ENCODE data around the gene AP5Z1. TPM values are rescaled to one million over a fixed set of nuclear protein-coding genes. Genes with fewer than 3 reads are reported as not detected.
A peak's percentile ranks its signal among the peaks of the same experiment; 100 is the strongest.

Gene AP5Z1
- total RNA-seq, 1 donor from 2014 or later, result 111 TPM

DNA sequence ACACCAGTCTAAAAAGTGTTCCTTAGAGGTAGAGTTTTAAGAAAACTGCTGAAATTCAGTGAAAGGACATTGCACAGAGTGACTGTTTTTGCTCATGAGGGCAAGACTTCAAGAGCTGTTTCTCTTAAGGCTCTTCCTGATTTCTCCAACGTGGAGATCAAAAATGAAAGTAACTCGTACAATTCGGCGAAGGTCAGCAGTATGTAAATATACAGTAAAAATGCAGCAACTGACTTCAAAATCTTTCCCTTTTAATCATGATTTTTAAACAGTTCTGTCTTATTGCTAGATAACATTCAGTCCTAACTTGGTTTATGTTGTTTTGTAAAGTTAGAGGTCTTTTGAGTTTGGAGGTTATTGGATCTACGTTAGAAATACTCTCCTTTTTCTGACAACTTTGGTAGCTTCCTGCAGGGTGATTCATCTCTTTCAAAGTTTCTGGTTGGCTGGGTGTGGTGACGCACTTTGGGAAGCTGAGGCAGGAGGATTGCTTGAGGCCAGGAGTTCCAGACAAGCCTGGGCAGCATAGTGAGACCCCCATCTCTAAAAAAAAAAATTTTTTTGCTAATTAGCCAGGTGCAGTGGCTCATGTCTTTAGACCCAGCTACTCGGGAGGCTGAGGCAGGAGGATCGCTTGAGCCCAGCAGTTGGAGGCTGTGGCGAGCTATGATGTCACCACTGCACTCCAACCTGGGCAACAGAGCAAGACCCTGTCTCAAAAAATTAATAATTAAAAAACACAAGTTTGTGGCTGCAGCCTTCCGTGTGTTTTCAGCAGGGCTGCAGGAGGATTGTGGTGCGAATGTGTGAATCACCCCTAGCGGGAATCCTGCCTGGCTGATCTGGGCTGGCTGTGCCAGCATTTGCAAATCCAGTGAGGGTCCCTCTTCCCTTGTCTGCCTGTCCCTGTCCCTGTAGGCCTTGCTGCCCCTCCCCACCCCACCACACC, 29.2 kb upstream of the AP5Z1 start:
- CTCF ChIA-PET, result interaction anchor here (1.2 kb wide), 1 partner anchor 56 kb away, joined by 3 read pairs; no protein-coding TSS in a partner anchor
- H3K4me3 Mint-ChIP-seq, result peak overlapping the region; percentile 81

DNA sequence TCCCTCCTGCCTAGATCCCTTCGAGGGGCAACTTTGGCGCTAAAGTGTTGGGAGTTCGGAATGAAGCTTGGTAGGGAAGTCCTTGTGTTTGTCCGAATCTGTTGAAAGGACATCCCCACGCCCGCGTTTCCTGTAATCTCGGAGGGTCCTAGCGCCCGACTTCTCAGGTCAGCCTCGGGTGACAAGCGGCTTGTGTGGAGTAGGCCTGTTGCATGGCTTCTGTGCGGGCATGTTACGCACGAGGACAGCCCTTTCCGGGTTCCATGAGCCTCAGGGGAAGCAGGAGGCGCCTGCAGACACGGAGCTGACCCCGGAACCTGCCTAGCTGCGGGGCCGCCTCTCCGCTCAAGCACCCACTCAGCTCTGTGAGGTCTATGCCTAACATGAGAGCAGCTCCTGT, 28.4 kb upstream of the AP5Z1 start:
- no peaks in the 10 kb centered on the region for H3K9me3 Mint-ChIP-seq
- H3K27me3 Mint-ChIP-seq, result no peaks in the 10 kb centered on the region
- TF ChIP-seq CTCF (IDR thresholded peaks at IDR 0.05), result no peak
- peaks cover 42% of the 10 kb centered on the region for H3K36me3 Mint-ChIP-seq (ENCODE audit: low read depth)
- intact Hi-C loops (cut with micrococcal nuclease), result no loop called here
- H3K4me1 Mint-ChIP-seq, result peaks cover 52% of the 10 kb centered on the region
- ChIA-PET CTCF (interaction anchor here (1.2 kb wide), 1 partner anchor 57 kb away, joined by 3 read pairs; no protein-coding TSS in a partner anchor), POLR2A (interaction anchor here (1.8 to 3.9 kb wide), 4 partner anchors 22 to 64 kb away, joined by 9 to 35 read pairs (median 25); partner anchors contain the start of genes AP5Z1 and FOXK1)
- peak overlapping the region; percentile 92 for H3K27ac Mint-ChIP-seq
- DNase-seq (no peak), ATAC-seq (ENCODE audit: low read depth) (no peak)
- H3K4me3 Mint-ChIP-seq, result no peak overlapping the region

More for the DNA sequence above, 29.2 kb upstream of the AP5Z1 start:
- Mint-ChIP-seq H3K27ac (peak overlapping the region; percentile 92), H3K4me1 (peaks cover 54% of the 10 kb centered on the region), H3K36me3 (ENCODE audit: low read depth) (peaks cover 49% of the 10 kb centered on the region), H3K27me3 (no peaks in the 10 kb centered on the region), H3K9me3 (no peaks in the 10 kb centered on the region)
- DNase-seq (no peak), ATAC-seq (ENCODE audit: low read depth) (peak; percentile 18)
- POLR2A ChIA-PET, result interaction anchor here (0.6 to 3.9 kb wide), 12 partner anchors 8 to 1383 kb away, joined by 3 to 35 read pairs (median 6); partner anchors contain the start of genes AP5Z1 and FOXK1
- TF ChIP-seq CTCF (IDR thresholded peaks at IDR 0.05), result no peak
- intact Hi-C loops (cut with micrococcal nuclease), result loop anchor here (1.0 to 2.0 kb wide), 4 partner anchors 29 to 105 kb away; partner anchors contain the start of gene AP5Z1

DNA sequence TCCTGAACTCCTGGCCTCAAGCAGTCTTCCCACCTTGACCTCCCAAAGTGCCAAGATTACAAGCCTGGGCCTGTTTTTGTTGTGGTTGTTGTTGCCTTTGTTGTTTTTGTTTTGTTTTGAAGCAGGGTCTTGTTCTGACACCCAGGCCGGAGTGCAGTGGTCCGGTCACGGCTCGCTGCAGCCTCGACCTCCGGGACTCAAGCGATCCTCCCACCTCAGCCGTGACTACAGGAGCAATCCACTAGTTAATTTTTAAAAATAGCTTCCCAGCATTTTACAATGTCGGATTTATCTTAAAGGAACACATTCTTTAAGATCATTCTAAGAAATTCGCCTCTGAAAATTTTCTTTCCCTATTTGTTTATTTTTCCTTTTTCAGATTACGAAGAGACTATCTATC, 27.7 kb upstream of the AP5Z1 start:
- H3K4me3 Mint-ChIP-seq, result peak overlapping the region; percentile 32
- intact Hi-C loops (cut with micrococcal nuclease), result no loop called here
- no peaks in the 10 kb centered on the region for H3K27me3 Mint-ChIP-seq

GRCh38 chr7:4748231-4748681, 27.2 kb upstream of the AP5Z1 start:
- intact Hi-C loops (cut with micrococcal nuclease), result no loop called here

More for the DNA sequence above, 27.7 kb upstream of the AP5Z1 start:
- TF ChIP-seq CTCF (IDR thresholded peaks at IDR 0.05), result no peak
- peaks cover 38% of the 10 kb centered on the region for H3K36me3 Mint-ChIP-seq (ENCODE audit: low read depth)
- H3K9me3 Mint-ChIP-seq, result no peaks in the 10 kb centered on the region
- peak overlapping the region; percentile 80 for H3K27ac Mint-ChIP-seq
- ATAC-seq (ENCODE audit: low read depth) (no peak), DNase-seq (no peak)
- CTCF ChIA-PET, result no interaction called here
- H3K4me1 Mint-ChIP-seq, result peaks cover 53% of the 10 kb centered on the region
- POLR2A ChIA-PET, result no interaction called here

More at GRCh38 chr7:4748231-4748681, 27.2 kb upstream of the AP5Z1 start:
- ChIA-PET CTCF (no interaction called here), POLR2A (no interaction called here)
- TF ChIP-seq CTCF (IDR thresholded peaks at IDR 0.05), result no peak
- Mint-ChIP-seq H3K4me1 (peaks cover 53% of the 10 kb centered on the region), H3K9me3 (no peaks in the 10 kb centered on the region), H3K27me3 (no peaks in the 10 kb centered on the region), H3K36me3 (ENCODE audit: low read depth) (peaks cover 38% of the 10 kb centered on the region), H3K27ac (peak overlapping the region; percentile 80), H3K4me3 (peak overlapping the region; percentile 32)
- ATAC-seq (ENCODE audit: low read depth) (no peak), DNase-seq (no peak)

All from activated B cell treated with CpG ODN at 0.5 μM for 24 hours (primary cell).